Glomerular visceral epithelial cell (primary cell): ENCODE results near the gene HLA-DOA.

Source experiments
- DNase-seq: peaks from one replicate; pipeline ENCODE4 v3.0.0-alpha.2; 2016; ENCODE audit errors: extremely low spot score

Gene HLA-DOA

DNA sequence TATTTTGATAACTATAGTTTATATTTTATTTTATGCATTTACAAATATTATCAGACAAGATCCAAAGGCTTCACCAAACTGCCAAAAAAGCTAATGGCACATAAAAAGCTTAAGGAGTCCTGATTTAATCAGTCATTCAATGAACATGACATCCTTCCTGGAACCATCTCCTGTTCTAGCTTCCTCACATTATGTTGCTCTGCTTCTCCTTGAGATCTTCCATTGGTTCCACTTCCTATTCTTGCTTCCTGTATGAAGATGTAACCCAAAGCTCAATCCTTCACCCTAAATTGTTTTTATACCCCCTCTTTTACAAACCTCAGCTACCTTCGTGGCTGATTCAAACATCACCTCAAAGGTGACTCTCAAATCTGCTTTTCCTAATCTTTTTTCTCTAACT, 45.5 kb downstream of the HLA-DOA start:
- DNase-seq = no peak

DNA sequence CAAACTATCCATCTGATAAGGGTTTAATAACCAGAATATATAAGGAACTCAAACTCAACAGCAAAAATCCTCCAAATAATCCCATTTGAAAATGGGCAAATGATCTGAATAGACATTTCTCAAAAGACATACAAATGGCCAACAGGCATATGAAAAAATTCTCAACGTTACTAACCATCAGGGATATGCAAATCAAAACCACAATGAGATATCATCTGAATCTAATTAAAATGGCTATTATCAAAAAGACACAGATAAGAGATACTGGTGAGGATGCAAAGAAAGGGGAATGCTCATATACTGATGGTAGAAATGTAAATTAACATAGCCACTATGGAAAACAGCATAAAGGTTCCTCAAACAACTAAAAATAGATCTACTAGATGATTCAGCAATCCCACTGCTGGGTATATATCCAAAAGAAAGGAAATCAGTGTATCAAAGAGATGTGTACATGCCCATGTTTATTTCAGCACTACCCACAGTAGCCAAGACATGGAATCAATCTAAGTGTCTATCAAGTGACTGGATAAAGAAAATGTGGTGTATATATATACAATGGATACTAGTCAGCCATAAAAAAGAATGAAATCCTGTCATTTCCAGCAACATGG, 47.1 kb downstream of the HLA-DOA start:
- DNase-seq = no peak

DNA sequence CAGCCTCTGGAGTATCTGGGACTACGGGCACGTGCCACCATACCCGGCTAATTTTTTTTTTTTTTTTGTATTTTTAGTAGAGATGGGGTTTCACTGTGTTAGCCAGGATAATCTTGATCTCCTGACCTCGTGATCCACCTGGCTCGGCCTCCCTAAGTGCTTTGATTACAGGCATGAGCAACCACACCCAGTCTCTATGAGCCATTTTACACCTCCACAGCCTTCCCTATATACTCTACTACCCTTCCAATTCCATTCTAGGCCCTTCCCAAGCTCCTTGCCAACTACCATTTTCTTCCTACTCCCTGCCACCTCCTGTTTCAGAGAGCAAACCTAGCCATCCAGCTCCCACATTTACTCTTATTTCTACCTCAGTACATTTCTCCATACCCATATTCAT, 48.8 kb downstream of the HLA-DOA start:
- no peak for DNase-seq

- DNase-seq = no peak
Observed at GRCh38 chr6:32956176-32956575, 53.2 kb downstream of the HLA-DOA start.

- no peak for DNase-seq
Observed at GRCh38 chr6:32954986-32955802, 54.2 kb downstream of the HLA-DOA start.

DNA sequence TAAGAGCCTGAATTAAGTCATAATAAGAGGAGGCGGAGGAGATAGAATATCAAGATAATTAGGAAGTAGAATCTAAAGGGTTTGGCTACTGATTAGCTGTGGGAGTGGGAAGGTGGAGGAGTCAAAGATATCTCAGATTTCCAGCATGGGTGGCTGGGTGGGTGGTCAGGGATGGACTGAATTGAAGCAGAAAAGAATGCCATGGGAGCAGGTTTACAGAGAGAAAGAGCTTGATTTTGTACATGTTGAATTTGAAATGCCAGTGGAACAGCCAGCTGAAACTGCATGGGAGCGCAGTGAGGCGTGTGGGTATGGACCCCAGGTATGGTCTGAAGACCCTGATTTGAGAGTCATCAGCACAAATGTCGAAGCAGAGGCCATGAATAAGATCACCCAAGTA, 55.1 kb downstream of the HLA-DOA start:
- DNase-seq = no peak
